Mesenchymal stem cell (in vitro differentiated cells and primary cell): Measurements from ENCODE around the gene ORAI3.

ENCODE experiments used
- DNase-seq: peaks from one replicate; pipeline ENCODE4 v3.0.0-alpha.2; 2013
- H2AFZ ChIP-seq: one replicate; pipeline ENCODE4 v1.6.1; 2013; ENCODE audit warnings: low read depth, mild to moderate bottlenecking, control low read depth, inconsistent platforms, low read length, moderate library complexity
- H2AK5ac ChIP-seq: 2 replicates; pipeline ENCODE4 v1.6.1; 2013; ENCODE audit warnings: low read length, moderate library complexity, mild to moderate bottlenecking, inconsistent platforms; ENCODE audit not compliant: severe bottlenecking
- H2BK120ac ChIP-seq: one replicate; pipeline ENCODE4 v1.6.1; 2013; ENCODE audit warnings: low read depth, mild to moderate bottlenecking, inconsistent platforms, low read length, moderate library complexity
- H2BK12ac ChIP-seq, 2 experiments: one replicate each; pipeline ENCODE4 v1.6.1; 2013; ENCODE audit warnings: inconsistent platforms in 2 of 2, low read length in 2 of 2, mild to moderate bottlenecking in 2 of 2, moderate library complexity in 2 of 2, control low read depth in 1 of 2
- H2BK15ac ChIP-seq: one replicate; pipeline ENCODE4 v1.6.1; 2013; ENCODE audit warnings: mild to moderate bottlenecking, low read depth, inconsistent platforms; ENCODE audit not compliant: poor library complexity, severe bottlenecking
- H2BK5ac ChIP-seq: 2 replicates; pipeline ENCODE4 v1.6.1; 2013; ENCODE audit warnings: low read depth, mild to moderate bottlenecking, low read length, control low read depth, inconsistent platforms; ENCODE audit not compliant: poor library complexity, severe bottlenecking
- H3K14ac ChIP-seq, 2 experiments: one replicate each; pipeline ENCODE4 v1.6.1; 2013; ENCODE audit warnings: inconsistent platforms in 2 of 2, low read length in 2 of 2, control low read depth in 1 of 2, mild to moderate bottlenecking in 1 of 2, moderate library complexity in 1 of 2
- H3K18ac ChIP-seq, 2 experiments: one replicate each; pipeline ENCODE4 v1.6.1; 2013; ENCODE audit warnings: inconsistent platforms in 2 of 2, low read length in 2 of 2, control low read depth in 1 of 2, low read depth in 1 of 2, mild to moderate bottlenecking in 1 of 2
- H3K23ac ChIP-seq, 2 experiments: one replicate each; pipeline ENCODE4 v1.6.1; 2013; ENCODE audit warnings: inconsistent platforms in 2 of 2, low read length in 2 of 2, mild to moderate bottlenecking in 2 of 2, moderate library complexity in 2 of 2, control low read depth in 1 of 2
- H3K27ac ChIP-seq: 2 replicates; pipeline ENCODE4 v1.5.1; 2013; ENCODE audit warnings: mild to moderate bottlenecking, moderate library complexity, low read length, control low read depth, inconsistent platforms; ENCODE audit not compliant: poor library complexity, severe bottlenecking
- H3K27me3 ChIP-seq, 2 experiments: 2 replicates each; pipeline versions ENCODE4 v1.6.1 to v1.7.0; 2013; ENCODE audit warnings: low read length in 2 of 2, mild to moderate bottlenecking in 2 of 2, moderate library complexity in 2 of 2, control low read depth in 1 of 2, inconsistent platforms in 1 of 2; ENCODE audit not compliant: control insufficient read depth in 1 of 2, insufficient read depth in 1 of 2
- H3K36me3 ChIP-seq, 2 experiments: 2 replicates each; pipeline versions ENCODE4 v1.6.1 to v1.7.0; 2013; ENCODE audit warnings: low read length in 2 of 2, control low read depth in 1 of 2, inconsistent platforms in 1 of 2, low read depth in 1 of 2, mild to moderate bottlenecking in 1 of 2; ENCODE audit not compliant: insufficient read depth in 2 of 2, control insufficient read depth in 1 of 2
- H3K4ac ChIP-seq, 2 experiments: one replicate each; pipeline ENCODE4 v1.6.1; 2013; ENCODE audit warnings: inconsistent platforms in 2 of 2, low read length in 2 of 2, mild to moderate bottlenecking in 2 of 2, moderate library complexity in 2 of 2, control low read depth in 1 of 2, low read depth in 1 of 2
- H3K4me1 ChIP-seq: 2 replicates; pipeline ENCODE4 v1.6.1; 2013; ENCODE audit warnings: low read depth, low read length, control low read depth; ENCODE audit not compliant: control insufficient read depth, insufficient read depth
- H3K4me2 ChIP-seq: 2 replicates; pipeline ENCODE4 v1.6.1; 2013; ENCODE audit warnings: low read length, mild to moderate bottlenecking, inconsistent platforms; ENCODE audit not compliant: poor library complexity, severe bottlenecking
- H3K4me3 ChIP-seq, 2 experiments: 2 replicates each; pipeline versions ENCODE4 v1.5.1 to v1.7.0; 2013; ENCODE audit warnings: low read length in 2 of 2, mild to moderate bottlenecking in 2 of 2, control low read depth in 1 of 2, low read depth in 1 of 2; ENCODE audit not compliant: insufficient read depth in 1 of 2
- H3K79me1 ChIP-seq: replicated peaks from 2 replicates; pipeline ENCODE4 v1.6.1; 2013; ENCODE audit warnings: mild to moderate bottlenecking, control low read depth, low read length, inconsistent platforms; ENCODE audit not compliant: poor library complexity, severe bottlenecking
- H3K9ac ChIP-seq: 2 replicates; pipeline ENCODE4 v1.7.0; 2013; ENCODE audit warnings: mild to moderate bottlenecking, low read length, moderate library complexity
- H3K9me3 ChIP-seq: 2 replicates; pipeline ENCODE4 v1.7.0; 2013; ENCODE audit warnings: mild to moderate bottlenecking, low read length; ENCODE audit not compliant: control insufficient read depth
- H4K8ac ChIP-seq: one replicate; pipeline ENCODE4 v1.6.1; 2013; ENCODE audit warnings: inconsistent platforms, mild to moderate bottlenecking, low read length, moderate library complexity
- H4K91ac ChIP-seq: one replicate; pipeline ENCODE4 v1.6.1; 2013; ENCODE audit warnings: mild to moderate bottlenecking, low read length, inconsistent platforms
- WGBS: methylation state at CpG from one replicate; pipeline ENCODE4 v1.1.7; 2013; ENCODE audit warnings: mixed read lengths; 5-methylcytosine and 5-hydroxymethylcytosine counted together

The ORAI3 gene

GRCh38 chr16:30954993-30955392 is 6.1 kb downstream of the ORAI3 start:
- Histone ChIP-seq H4K8ac (no peak overlapping the region), H3K23ac (no peak overlapping the region), H3K36me3 (peaks cover 20 to 21% of the 10 kb centered on the region in 2 experiments), H3K27ac (no peak overlapping the region), H2BK120ac (no peak overlapping the region), H2BK15ac (no peak overlapping the region), H3K4me1 (peaks cover 33% of the 10 kb centered on the region), H2BK12ac (no peak overlapping the region), H3K9me3 (no peaks in the 10 kb centered on the region), H2AK5ac (no peak overlapping the region), H3K4ac (no peak overlapping the region), H4K91ac (no peak overlapping the region), H3K79me1 (peaks cover 21% of the 10 kb centered on the region), H2AFZ (no peak overlapping the region), H3K4me2 (no peak overlapping the region), H3K14ac (no peak overlapping the region), H2BK5ac (no peak overlapping the region), H3K9ac (no peak overlapping the region), H3K18ac (no peak overlapping the region), H3K27me3 (no peaks in the 10 kb centered on the region), H3K4me3 (no peak overlapping the region)
- 87% methylated on average over 8 of the region's 8 CpGs for WGBS
- DNase-seq, result no peak

DNA sequence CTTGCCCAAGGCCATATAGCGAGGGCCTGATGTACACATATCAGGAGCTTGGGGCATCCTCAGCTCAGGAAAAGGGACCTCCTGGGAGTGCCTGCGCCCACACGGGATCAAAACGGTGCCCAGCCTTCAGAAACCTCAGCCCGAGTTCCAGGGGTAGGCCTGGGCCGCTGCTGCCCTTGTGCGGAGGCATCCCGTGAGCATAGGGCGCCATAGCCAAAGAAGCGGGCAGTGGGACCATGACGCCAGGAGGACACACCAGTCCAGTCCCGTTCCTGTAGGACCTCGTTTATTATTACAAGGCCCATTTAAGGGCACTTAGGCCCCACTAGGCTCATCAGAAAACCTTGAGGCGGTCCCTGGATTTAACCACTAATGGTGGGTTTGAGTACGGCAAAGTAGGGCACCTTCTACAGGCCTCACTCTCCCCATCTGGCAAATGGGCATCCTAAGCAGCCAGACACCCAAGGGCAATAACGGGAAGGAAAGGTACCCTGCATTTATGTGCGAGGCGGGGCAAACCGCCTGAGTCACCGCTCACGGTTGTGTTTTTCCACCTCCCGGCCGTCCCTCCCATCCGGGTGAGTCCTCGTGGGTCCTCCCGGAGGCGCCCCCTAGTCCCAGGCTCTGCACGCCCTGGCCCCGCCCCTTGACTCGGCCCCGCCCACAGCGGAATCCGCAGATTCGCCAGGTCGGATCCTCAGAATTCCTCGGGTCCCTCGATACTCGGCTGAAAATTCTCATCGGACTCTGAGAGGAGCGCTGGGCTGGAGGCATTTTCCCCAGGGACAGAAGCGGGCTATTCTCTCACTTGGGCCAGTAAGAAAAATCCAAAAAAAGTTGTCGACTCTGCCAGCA is 8.0 kb downstream of the ORAI3 start:
- Histone ChIP-seq H3K27ac (peak overlapping the region; percentile 99), H3K14ac (no peak overlapping the region), H3K9ac (peak overlapping the region; percentile 100), H3K9me3 (no peaks in the 10 kb centered on the region), H3K36me3 (peaks cover 32 to 33% of the 10 kb centered on the region in 2 experiments), H3K4me2 (peak overlapping the region; percentile 79), H3K4ac (peak overlapping the region; percentile 50 to 55), H4K91ac (peak overlapping the region; percentile 81), H3K4me3 (peak overlapping the region; percentile 80 to 94), H2AFZ (peak overlapping the region; percentile 5), H3K23ac (no peak overlapping the region), H2BK120ac (peak overlapping the region; percentile 44), H2AK5ac (peak overlapping the region; percentile 14), H2BK12ac (peak overlapping the region; percentile 14 to 63), H2BK5ac (peak overlapping the region; percentile 87), H3K27me3 (no peaks in the 10 kb centered on the region), H3K18ac (peak overlapping the region; percentile 86 to 100), H3K4me1 (peaks cover 22% of the 10 kb centered on the region), H2BK15ac (no peak overlapping the region), H3K79me1 (peaks cover 27% of the 10 kb centered on the region), H4K8ac (peak overlapping the region; percentile 74)
- DNase-seq, result peak; percentile 94
- WGBS, result 33% methylated on average over 42 of the region's 42 CpGs

DNA sequence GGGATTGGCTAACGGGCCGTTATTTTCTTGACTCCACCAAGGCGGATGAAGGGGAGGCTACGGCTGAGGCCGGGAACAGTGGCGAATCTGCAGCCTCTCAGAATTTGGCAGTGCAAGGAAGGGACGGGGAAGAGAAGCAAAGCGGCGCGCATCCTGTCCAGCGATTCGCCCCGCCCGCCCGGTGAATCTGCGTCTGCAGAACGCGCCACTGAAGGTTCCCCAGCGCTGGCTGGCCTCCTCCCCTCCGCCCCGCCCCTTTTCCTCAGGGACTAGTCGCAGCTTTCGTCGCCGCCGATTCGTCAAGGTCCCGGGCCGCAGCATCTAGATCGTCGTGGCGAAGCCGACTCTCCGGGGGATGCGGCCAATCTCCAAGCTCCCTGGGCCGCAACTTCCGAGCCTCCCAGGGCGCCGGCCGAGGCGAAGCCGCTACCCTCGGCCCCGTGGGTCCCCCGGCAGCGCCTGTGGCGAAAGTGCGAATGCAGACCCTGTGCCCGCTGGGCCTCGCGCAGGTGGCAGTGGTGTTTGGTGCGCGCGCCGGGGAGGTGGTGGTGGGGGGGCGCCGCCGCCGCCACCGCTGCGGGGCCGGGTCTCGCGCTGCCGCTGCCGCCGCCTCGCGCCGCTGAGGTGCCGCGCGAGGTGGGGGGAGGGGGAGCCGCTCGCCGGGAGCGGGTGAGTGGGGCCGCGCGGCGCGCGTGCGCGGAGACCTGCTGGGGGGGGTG is 8.7 kb downstream of the ORAI3 start, which contains the start of gene SETD1A:
SETD1A (plus strand) TSS at position 299 of the 719 bp plus-strand sequence. CDS start 978 bp downstream, outside the sequence.
- peak within 1 kb of the TSS in 1 of 2 experiments; percentile 46 for H3K23ac ChIP-seq
- peak within 1 kb of the TSS in 1 of 2 experiments; percentile 60 for H3K14ac ChIP-seq
- H3K27me3 ChIP-seq, result no peaks in the 10 kb centered on the region
- peak within 1 kb of the TSS; percentile 100 for H2BK15ac ChIP-seq
- peak within 1 kb of the TSS; percentile 98 to 100 for H3K18ac ChIP-seq
- H3K36me3 ChIP-seq, result peaks cover 37 to 39% of the 10 kb centered on the region in 2 experiments
- H2BK5ac ChIP-seq, result peak within 1 kb of the TSS; percentile 100
- WGBS, result under 1% methylated on average over 53 of the region's 85 CpGs
- DNase-seq, result peak; percentile 96
- H3K27ac ChIP-seq, result peak within 1 kb of the TSS; percentile 99
- peak within 1 kb of the TSS; percentile 79 for H3K4me2 ChIP-seq
- peak within 1 kb of the TSS; percentile 80 to 94 for H3K4me3 ChIP-seq
- H2BK12ac ChIP-seq, result peak within 1 kb of the TSS; percentile 14 to 65
- peaks cover 22% of the 10 kb centered on the region for H3K4me1 ChIP-seq
- H3K79me1 ChIP-seq, result peaks cover 29% of the 10 kb centered on the region
- peak within 1 kb of the TSS; percentile 14 for H2AK5ac ChIP-seq
- H4K8ac ChIP-seq, result peak within 1 kb of the TSS; percentile 99
- H2AFZ ChIP-seq, result peak within 1 kb of the TSS; percentile 84
- H3K4ac ChIP-seq, result peak within 1 kb of the TSS; percentile 97 to 98
- H3K9ac ChIP-seq, result peak within 1 kb of the TSS; percentile 100
- peak within 1 kb of the TSS; percentile 100 for H2BK120ac ChIP-seq
- no peaks in the 10 kb centered on the region for H3K9me3 ChIP-seq
- peak within 1 kb of the TSS; percentile 96 for H4K91ac ChIP-seq
